K562 (cell line): ENCODE measurements around the gene COQ3. TPM values are rescaled to one million over a fixed set of nuclear protein-coding genes. Genes with fewer than 3 reads are reported as not detected.

Experiments used
- ADNP ChIP-seq: fragments of 200-800 bp; sonication (Bioruptor generic); IDR thresholded peaks from 2 replicates; pipeline ENCODE4 v1.6.1; 2016; ENCODE audit warnings: missing genetic modification characterization, missing compliant biosample characterization
- ATF4 ChIP-seq: fragments of 450-650 bp; formaldehyde crosslinking; IDR thresholded peaks from 2 replicates; pipeline ENCODE4 v1.4.0; 2022; ENCODE audit warnings: mild to moderate bottlenecking, moderate library complexity
- ATF7 ChIP-seq: fragments of 450-650 bp; IDR thresholded peaks from 2 replicates; pipeline ENCODE4 v1.7.1; 2014; ENCODE audit warnings: mild to moderate bottlenecking, moderate library complexity
- CEBPB ChIP-seq: fragments of 450-650 bp; IDR thresholded peaks from 2 replicates; pipeline ENCODE4 v1.6.1; 2016; ENCODE audit warnings: missing genetic modification characterization, missing compliant biosample characterization
- CHCHD3 ChIP-seq: fragments of 250-450 bp; sonication (Bioruptor Pico); IDR thresholded peaks from 2 replicates; pipeline ENCODE4 v2.1.2; 2022; ENCODE audit warnings: mild to moderate bottlenecking
- GABPA ChIP-seq: fragments of 200-800 bp; sonication (Bioruptor generic); conservative IDR thresholded peaks from 2 replicates; pipeline ENCODE4 v1.6.1; 2016; ENCODE audit warnings: low read depth, missing genetic modification characterization, missing compliant biosample characterization
- GTF3C2 ChIP-seq: IDR thresholded peaks from 3 replicates; pipeline ENCODE4 v1.6.1; 2011; ENCODE audit warnings: borderline replicate concordance, mild to moderate bottlenecking, moderate library complexity; ENCODE audit not compliant: insufficient read length; ENCODE audit errors: extremely low read depth
- HNRNPL ChIP-seq: fragments of 200-400 bp; formaldehyde crosslinking; IDR thresholded peaks from 2 replicates; pipeline ENCODE4 v1.6.1; 2017; ENCODE audit warnings: low read depth, mild to moderate bottlenecking, low read length
- JUNB ChIP-seq: fragments of 450-650 bp; formaldehyde crosslinking; conservative IDR thresholded peaks from 2 replicates; pipeline ENCODE4 v1.4.0; 2020; ENCODE audit warnings: mild to moderate bottlenecking
- MTA3 ChIP-seq: fragments of 450-650 bp; formaldehyde crosslinking; IDR thresholded peaks from 2 replicates; pipeline ENCODE4 v1.6.1; 2017; ENCODE audit warnings: mild to moderate bottlenecking, borderline replicate concordance
- NUFIP1 ChIP-seq: fragments of 450-650 bp; IDR thresholded peaks from 2 replicates; pipeline ENCODE4 v1.6.1; 2018; ENCODE audit not compliant: partially characterized antibody
- PML ChIP-seq: IDR thresholded peaks from 2 replicates; pipeline ENCODE4 v1.6.1; 2012; ENCODE audit warnings: low read length, inconsistent platforms
- TEAD1 ChIP-seq, 2 experiments: fragments of 450-650 bp in 1 of 2; sonication (generic) in 1 of 2; formaldehyde crosslinking; IDR thresholded peaks; 2 replicates each; pipeline versions ENCODE4 v1.4.0 to v1.8.0; 2020 to 2022; ENCODE audit warnings: mild to moderate bottlenecking in 2 of 2, missing genetic modification reagents in 1 of 2
- TSC22D4 ChIP-seq: fragments of 450-650 bp; IDR thresholded peaks from 2 replicates; pipeline ENCODE4 v1.6.1; 2016; ENCODE audit warnings: missing genetic modification characterization, missing biosample characterization, control low read depth
- ZBTB2 ChIP-seq: fragments of 450-650 bp; IDR thresholded peaks from 2 replicates; pipeline ENCODE4 v1.6.1; 2016; ENCODE audit warnings: antibody characterized with exemption
- ZBTB9 ChIP-seq: fragments of 450-650 bp; formaldehyde crosslinking; IDR thresholded peaks from 2 replicates; pipeline ENCODE4 v1.4.0; 2020; ENCODE audit warnings: mild to moderate bottlenecking, moderate library complexity
- ZFP36 ChIP-seq: fragments of 150-350 bp; IDR thresholded peaks from 2 replicates; pipeline ENCODE4 v1.6.1; 2018; ENCODE audit warnings: low read length, low read depth; ENCODE audit not compliant: partially characterized antibody
- ZNF165 ChIP-seq: fragments of 250-450 bp; sonication (Bioruptor Pico); IDR thresholded peaks from 2 replicates; pipeline ENCODE4 v1.4.0; 2020; ENCODE audit warnings: borderline replicate concordance
- ZNF174 ChIP-seq: fragments of 250-450 bp; sonication (Bioruptor Pico); IDR thresholded peaks from 2 replicates; pipeline ENCODE4 v1.4.0; 2020; ENCODE audit warnings: mild to moderate bottlenecking
- ZNF175 ChIP-seq: fragments of 200-800 bp; sonication (Bioruptor generic); IDR thresholded peaks from 2 replicates; pipeline ENCODE4 v1.6.1; 2016; ENCODE audit warnings: low read depth, mild to moderate bottlenecking, missing genetic modification characterization, missing compliant biosample characterization
- ZNF431 ChIP-seq: sonication (generic); formaldehyde crosslinking; IDR thresholded peaks from 2 replicates; pipeline ENCODE4 v1.8.0; 2022; ENCODE audit warnings: mild to moderate bottlenecking, missing genetic modification reagents
- polyA plus RNA-seq, 8 experiments: library from polyadenylated mRNA; depleted of rRNA in 4 of 8; stranded (reverse) in 5 of 8; unstranded in 3 of 8; fragments of >200 nt; fragmentation: Nextera tagmentation in 2 of 8; fragmentation: Illumina TruSeq in 1 of 8; extraction: Ambion mirVana in 2 of 8; extraction: Trizol in 1 of 8; gene quantifications; 2 replicates each; pipeline versions ENCODE4 v1.2.1 to v1.2.3, GENCODE V29; 2011 to 2014; ENCODE audit warnings: inconsistent platforms in 1 of 8, missing spikeins in 1 of 8
- total RNA-seq, 7 experiments: library from RNA; depleted of rRNA in 6 of 7; stranded (reverse); fragments of >200 nt in 6 of 7; fragmentation: Illumina TruSeq in 2 of 7; extraction: Trizol in 2 of 7; gene quantifications; 2 replicates each; pipeline versions ENCODE4 v1.2.1 to v1.2.3, GENCODE V29; 2011 to 2021; ENCODE audit warnings: low replicate concordance in 1 of 7

Gene COQ3
- total and polyA plus RNA-seq, 9 of the 15 experiments (the other 6 are each of a cell fraction or from before 2014, with no cell fraction given): 16.9 to 137 (median 33.9) TPM

GRCh38 chr6:99393698-99394531 is at the start of gene COQ3 (continued):
- TF ChIP-seq CEBPB: no peak
- TF ChIP-seq TSC22D4: no peak
- TF ChIP-seq HNRNPL: no peak
- peak; percentile 66 for TF ChIP-seq PML
- TF ChIP-seq ZNF175 (CRISPR knock-in tag): 0 out of 2 replicates have a peak, but pooled peaks have one; percentile 35
- TF ChIP-seq MTA3: no peak
- TF ChIP-seq ADNP (tag): peak; percentile 82
- TF ChIP-seq ZNF174 (CRISPR knock-in tag): no peak
- 0 out of 2 replicates have a peak, but pooled peaks have one; percentile 47 for TF ChIP-seq ZNF165 (CRISPR knock-in tag)
- TF ChIP-seq TEAD1 (CRISPR knock-in tag; IDR thresholded peaks at IDR 0.05): no peak
- no peak for TF ChIP-seq JUNB
- no peak for TF ChIP-seq ZNF431 (CRISPR knock-in tag)
- TF ChIP-seq ATF7: peak; percentile 55; the same call in 1 of the 2 replicates
- peak; percentile 64 for TF ChIP-seq GTF3C2
- peak; percentile 95 for TF ChIP-seq GABPA
- TF ChIP-seq NUFIP1: no peak
- TF ChIP-seq ZBTB2: peak; percentile 97
- TF ChIP-seq ZBTB9 (CRISPR knock-in tag): peak; percentile 63; the same call in 1 of the 2 replicates
- TF ChIP-seq ZFP36: no peak
- no peak for TF ChIP-seq CHCHD3
- 0 out of 2 replicates have a peak, but pooled peaks have one; percentile 22 for TF ChIP-seq ATF4 (CRISPR knock-in tag)
